A549 (cell line): ENCODE measurements around the gene GRHL3. TPM values are rescaled to one million over a fixed set of nuclear protein-coding genes. Genes with fewer than 3 reads are reported as not detected.
A peak's percentile ranks its signal among the peaks of the same experiment; 100 is the strongest.

ENCODE experiments used
- ATAC-seq, 2 experiments: fragments of 200-7000 bp in 1 of 2; fragments of >200 bp in 1 of 2; cut with Nextera tagmentation in 1 of 2; cut with Tn5 transposase in 1 of 2; 3 replicates each; pipeline versions ENCODE4 v1.8.0 to v1.9.1; 2018 to 2020; ENCODE audit warnings: mild to moderate bottlenecking in 1 of 2, moderate library complexity in 1 of 2
- CTCF ChIA-PET: fragments of 300-600 bp; sonication (Branson Sonifier 250); formaldehyde crosslinking; extraction: SDS; loops from one replicate; lab custom pipeline; 2021; ENCODE audit warnings: antibody characterized with exemption, inconsistent platforms; lab: Yijun Ruan, JAX
- POLR2A ChIA-PET: fragments of 350-600 bp; formaldehyde crosslinking; extraction: SDS; loops from one replicate; lab custom pipeline; 2021; ENCODE audit warnings: antibody characterized with exemption, inconsistent platforms; lab: Yijun Ruan, JAX
- DNase-seq, 2 experiments: peaks; one replicate each; pipeline versions ENCODE4 v3.0.0 to v3.0.0-alpha.2; 2011 to 2016; ENCODE audit warnings: low read depth in 1 of 2, low spot score in 1 of 2
- FAIRE-seq: peaks from 2 replicates; lab custom pipeline; 2011; peaks lifted over from hg19 to GRCh38; lab: Jason Lieb, UNC
- H3K27ac ChIP-seq, 2 experiments: fragments of >200 bp; sonication (Bioruptor Twin); formaldehyde crosslinking; 3 replicates each; pipeline ENCODE4 v1.5.1; 2016 to 2017
- H3K4me1 ChIP-seq: fragments of >200 bp; sonication (Bioruptor Twin); formaldehyde crosslinking; 3 replicates; pipeline ENCODE4 v1.6.1; 2016
- H3K4me2 ChIP-seq: fragments of >200 bp; sonication (Bioruptor Twin); formaldehyde crosslinking; 3 replicates; pipeline ENCODE4 v1.6.1; 2016
- H3K4me3 ChIP-seq: fragments of >200 bp; sonication (Bioruptor Twin); formaldehyde crosslinking; 3 replicates; pipeline ENCODE4 v1.5.1; 2016
- H3K9me3 ChIP-seq: fragments of >200 bp; sonication (Bioruptor Twin); formaldehyde crosslinking; 3 replicates; pipeline ENCODE4 v1.6.1; 2016
- CHD4 ChIP-seq: fragments of 200-600 bp; sonication (generic); IDR thresholded peaks from 2 replicates; pipeline ENCODE4 v1.6.1; 2016; ENCODE audit warnings: antibody characterized with exemption, mild to moderate bottlenecking, borderline replicate concordance
- CTCF ChIP-seq: fragments of >200 bp; sonication (Bioruptor Twin); formaldehyde crosslinking; IDR thresholded peaks from 3 replicates; pipeline ENCODE4 v1.5.1; 2016
- EHMT2 ChIP-seq: fragments of 200-600 bp; sonication (generic); IDR thresholded peaks from 2 replicates; pipeline ENCODE4 v1.6.1; 2016; ENCODE audit warnings: antibody characterized with exemption, low read depth, mild to moderate bottlenecking, moderate library complexity
- HEYL ChIP-seq: fragments of 250-450 bp; sonication (Bioruptor Pico); IDR thresholded peaks from 2 replicates; pipeline ENCODE4 v1.8.0; 2021; ENCODE audit warnings: mild to moderate bottlenecking, moderate library complexity
- HOXB5 ChIP-seq: fragments of 250-450 bp; sonication (Bioruptor Pico); IDR thresholded peaks from 2 replicates; pipeline ENCODE4 v1.5.0; 2020; ENCODE audit warnings: mild to moderate bottlenecking, moderate library complexity
- JUN ChIP-seq, 2 experiments: fragments of >200 bp; sonication (Bioruptor Twin); formaldehyde crosslinking; IDR thresholded peaks; 2 replicates in 1 of 2; 3 replicates in 1 of 2; pipeline ENCODE4 v1.6.1; 2016 to 2017
- JUNB ChIP-seq: fragments of >200 bp; sonication (Bioruptor Twin); formaldehyde crosslinking; IDR thresholded peaks from 2 replicates; pipeline ENCODE4 v1.6.1; 2016
- MAFK ChIP-seq: fragments of 450-650 bp; IDR thresholded peaks from 2 replicates; pipeline ENCODE4 v1.6.1; 2014; ENCODE audit not compliant: partially characterized antibody
- MAX ChIP-seq: IDR thresholded peaks from 2 replicates; pipeline ENCODE4 v1.6.1; 2012
- NFE2L2 ChIP-seq: fragments of 150-350 bp; conservative IDR thresholded peaks from 2 replicates; pipeline ENCODE4 v1.6.1; 2014; ENCODE audit warnings: low read length
- NR3C1 ChIP-seq: fragments of >200 bp; sonication (Bioruptor Twin); formaldehyde crosslinking; IDR thresholded peaks from 3 replicates; pipeline ENCODE4 v1.6.1; 2017
- PHF8 ChIP-seq: fragments of 200-600 bp; sonication (generic); IDR thresholded peaks from 2 replicates; pipeline ENCODE4 v1.6.1; 2016; ENCODE audit warnings: low read depth, mild to moderate bottlenecking, antibody characterized with exemption, moderate library complexity, borderline replicate concordance
- RNF2 ChIP-seq: fragments of 200-600 bp; sonication (generic); IDR thresholded peaks from 2 replicates; pipeline ENCODE4 v1.6.1; 2016; ENCODE audit warnings: low read depth, mild to moderate bottlenecking, antibody characterized with exemption, moderate library complexity, borderline replicate concordance
- SMC3 ChIP-seq: fragments of >200 bp; sonication (Bioruptor Twin); formaldehyde crosslinking; IDR thresholded peaks from 3 replicates; pipeline ENCODE4 v1.6.1; 2018; ENCODE audit warnings: inconsistent platforms
- TFCP2L1 ChIP-seq: fragments of 250-450 bp; sonication (Bioruptor Pico); IDR thresholded peaks from 2 replicates; pipeline ENCODE4 v1.5.0; 2021; ENCODE audit warnings: mild to moderate bottlenecking
- TP53 ChIP-seq: fragments of 250-450 bp; sonication (Bioruptor Pico); IDR thresholded peaks from 2 replicates; pipeline ENCODE4 v1.5.0; 2021; ENCODE audit warnings: mild to moderate bottlenecking, moderate library complexity
- WGBS: methylation state at CpG from one replicate; pipeline ENCODE4 v1.1.6; 2017; ENCODE audit errors: missing lambda C conversion rate; 5-methylcytosine and 5-hydroxymethylcytosine counted together
- polyA plus RNA-seq, 4 experiments: library from polyadenylated mRNA; depleted of rRNA in 3 of 4; stranded (reverse); fragments of >200 nt; fragmentation: RNase III in 1 of 4; extraction: RNeasy Plus Mini Kit Qiagen cat#74134 plus additional on column Dnase treatment in 1 of 4; gene quantifications; 2 replicates in 3 of 4; 3 replicates in 1 of 4; pipeline ENCODE4 v1.2.3, GENCODE V29; 2011 to 2017
- TF ChIP-seq, protein P1 (sequence below): fragments of 200-600 bp; sonication (generic); IDR thresholded peaks from 2 replicates; pipeline ENCODE4 v1.6.1; 2016; ENCODE audit warnings: antibody characterized with exemption, mild to moderate bottlenecking, moderate library complexity
- TF ChIP-seq, protein P2 (sequence below): IDR thresholded peaks from 2 replicates; pipeline ENCODE4 v1.6.1; 2012; ENCODE audit warnings: low read depth, borderline replicate concordance

The GRHL3 gene
- polyA plus RNA-seq, 2 of the 4 experiments (the other 2 are of a cell fraction) = 0.58 to 1.6 TPM

DNA sequence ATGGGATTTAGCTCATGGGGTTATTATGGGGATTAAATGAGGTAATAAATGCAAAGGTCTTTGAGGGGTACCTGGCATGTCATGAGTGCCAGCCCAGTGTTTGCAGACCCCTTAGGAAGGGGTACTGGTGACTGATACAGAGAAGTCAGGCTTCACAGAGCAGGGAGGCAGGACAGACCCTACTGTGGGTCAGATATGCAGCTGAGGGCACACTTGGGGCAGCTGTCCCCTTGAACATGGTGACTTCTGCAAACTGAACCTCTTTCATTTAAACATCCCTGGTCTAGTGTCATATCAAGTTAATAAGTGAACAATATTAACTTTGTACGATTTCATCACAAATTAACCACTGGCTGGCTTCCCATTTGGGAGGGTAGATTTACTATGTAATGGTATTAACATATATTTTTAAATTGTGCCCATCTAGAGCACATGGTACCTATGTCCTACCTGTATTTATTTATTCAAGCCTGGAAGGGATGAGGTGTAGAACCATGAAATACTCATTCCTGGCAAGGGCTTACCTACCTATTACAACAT lies 68.5 kb downstream of the GRHL3 start:
- Histone ChIP-seq H3K4me1 (peaks cover 40% of the 10 kb centered on the region), H3K4me3 (no peak overlapping the region), H3K27ac (peak overlapping the region; percentile 52 to 56; a peak in 4 of 6 replicates), H3K9me3 (no peaks in the 10 kb centered on the region), H3K4me2 (peak overlapping the region; percentile 51)
- FAIRE-seq = no peak
- 7% methylated on average over 1 of the region's 1 CpG for whole genome bisulfite sequencing
- CTCF ChIA-PET = interaction anchor here (23.6 kb wide), 1 partner anchor 192 kb away, joined by 748 read pairs; no protein-coding TSS in a partner anchor
- no peak for ATAC-seq
- TF ChIP-seq JUNB = no peak
- no peak for DNase-seq
- POLR2A ChIA-PET = no interaction called here

DNA sequence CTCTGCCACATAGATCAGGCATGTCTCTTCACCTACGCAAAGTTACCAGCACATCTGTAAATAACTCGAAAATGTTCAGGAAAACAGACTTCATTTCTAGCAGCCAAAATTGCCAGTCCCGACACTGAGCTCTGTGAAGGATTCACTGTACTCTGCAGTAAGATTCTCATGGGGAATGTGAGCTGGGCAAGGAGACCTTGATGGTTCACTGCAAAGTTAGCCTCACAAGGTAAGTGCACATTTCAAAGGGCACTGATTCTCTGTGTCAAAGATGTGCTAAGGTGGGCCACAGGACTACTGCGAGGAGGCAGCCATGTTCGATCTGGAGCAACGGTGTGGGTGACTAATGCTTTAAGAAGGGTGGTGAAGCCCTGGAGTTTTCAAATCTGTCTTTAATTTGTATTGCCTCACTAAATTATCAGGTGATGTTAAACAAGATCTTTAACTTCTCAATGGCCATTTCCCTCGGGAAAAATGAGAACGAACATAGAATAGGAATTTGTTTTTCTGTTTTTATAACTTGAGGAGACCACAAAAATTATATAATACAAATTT lies 69.3 kb downstream of the GRHL3 start:
- Histone ChIP-seq H3K9me3 (no peaks in the 10 kb centered on the region), H3K27ac (peak overlapping the region; percentile 52 to 56; a peak in 4 of 6 replicates), H3K4me1 (peaks cover 42% of the 10 kb centered on the region), H3K4me3 (no peak overlapping the region), H3K4me2 (peak overlapping the region; percentile 51; the same call in 2 of the 3 replicates)
- ChIA-PET POLR2A (no interaction called here), CTCF (interaction anchor here (0.9 to 23.6 kb wide), 2 partner anchors 16 to 193 kb away, joined by 4 to 748 read pairs; no protein-coding TSS in a partner anchor)
- TF ChIP-seq HOXB5 (CRISPR knock-in tag) (no peak), RNF2 (no peak), MAFK (no peak), TFCP2L1 (no peak), TP53 (no peak), JUN (IDR thresholded peaks at IDR 0.05) (no peak), EHMT2 (no peak)
- FAIRE-seq = no peak
- WGBS = 84% methylated on average over 8 of the region's 8 CpGs
- DNase-seq = no peak
- no peak for ATAC-seq

- POLR2A ChIA-PET = no interaction called here
These were observed 70.1 kb downstream of the GRHL3 start for GRCh38 chr1:24389231-24389678.

DNA sequence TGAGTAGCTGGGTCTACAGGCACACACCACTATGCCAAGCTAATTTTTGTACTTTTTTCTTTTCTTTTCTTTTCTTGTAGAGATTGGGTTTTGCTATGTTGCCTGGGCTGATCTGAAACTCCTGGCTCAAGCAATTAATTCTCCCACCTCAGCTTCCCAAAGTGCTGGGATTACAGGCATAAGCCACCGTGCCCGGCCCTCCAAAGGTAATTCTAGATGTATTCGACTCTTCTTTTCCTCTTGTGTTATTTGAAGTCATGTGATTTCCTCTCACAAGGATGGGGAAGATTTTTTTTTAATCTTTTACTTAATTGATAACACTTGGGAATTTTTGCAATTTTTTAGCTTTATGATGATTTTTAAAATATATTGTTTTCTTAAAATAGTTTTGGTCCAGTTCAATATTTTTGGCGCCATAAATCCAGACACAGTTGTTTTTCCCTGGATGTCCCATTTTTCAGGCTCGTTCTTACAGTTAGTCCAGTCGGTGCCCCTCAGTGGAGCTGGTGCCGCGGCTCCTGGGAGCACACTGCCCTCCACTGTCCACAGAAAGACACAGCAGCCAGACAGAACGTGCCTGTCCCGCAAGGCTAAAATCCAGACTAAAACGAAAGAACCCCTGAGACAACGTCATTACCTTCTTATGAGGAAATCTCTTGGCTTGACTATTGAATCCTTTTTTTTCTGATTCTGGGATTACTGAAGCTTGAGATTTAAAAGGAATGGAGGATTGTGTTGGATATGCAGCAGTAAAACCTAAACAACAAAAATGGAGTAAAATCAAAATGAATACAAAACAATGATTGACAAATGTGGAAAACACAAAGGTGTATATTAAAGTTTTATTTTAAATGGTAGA lies 72.0 kb downstream of the GRHL3 start:
- Histone ChIP-seq H3K4me1 (peaks cover 56% of the 10 kb centered on the region), H3K4me2 (peak overlapping the region; percentile 46), H3K9me3 (no peaks in the 10 kb centered on the region), H3K27ac (peak overlapping the region; percentile 65 to 81), H3K4me3 (no peak overlapping the region)
- DNase-seq (peak; percentile 44 to 84), ATAC-seq (peak; percentile 89 to 90; a peak in 5 of 6 replicates), FAIRE-seq (no peak)
- POLR2A ChIA-PET = interaction anchor here (1.3 to 2.1 kb wide), 4 partner anchors 96 to 241 kb away, joined by 3 to 10 read pairs (median 7); no protein-coding TSS in a partner anchor
- 4% methylated on average over 12 of the region's 12 CpGs for WGBS
- CTCF ChIA-PET = interaction anchor here (0.6 to 23.6 kb wide), 83 partner anchors 9 to 623 kb away, joined by 3 to 748 read pairs (median 5); partner anchors contain the start of genes GRHL3, IFNLR1, NIPAL3 and RCAN3
- TF ChIP-seq EHMT2 = no peak
- TF ChIP-seq, protein P1, sequence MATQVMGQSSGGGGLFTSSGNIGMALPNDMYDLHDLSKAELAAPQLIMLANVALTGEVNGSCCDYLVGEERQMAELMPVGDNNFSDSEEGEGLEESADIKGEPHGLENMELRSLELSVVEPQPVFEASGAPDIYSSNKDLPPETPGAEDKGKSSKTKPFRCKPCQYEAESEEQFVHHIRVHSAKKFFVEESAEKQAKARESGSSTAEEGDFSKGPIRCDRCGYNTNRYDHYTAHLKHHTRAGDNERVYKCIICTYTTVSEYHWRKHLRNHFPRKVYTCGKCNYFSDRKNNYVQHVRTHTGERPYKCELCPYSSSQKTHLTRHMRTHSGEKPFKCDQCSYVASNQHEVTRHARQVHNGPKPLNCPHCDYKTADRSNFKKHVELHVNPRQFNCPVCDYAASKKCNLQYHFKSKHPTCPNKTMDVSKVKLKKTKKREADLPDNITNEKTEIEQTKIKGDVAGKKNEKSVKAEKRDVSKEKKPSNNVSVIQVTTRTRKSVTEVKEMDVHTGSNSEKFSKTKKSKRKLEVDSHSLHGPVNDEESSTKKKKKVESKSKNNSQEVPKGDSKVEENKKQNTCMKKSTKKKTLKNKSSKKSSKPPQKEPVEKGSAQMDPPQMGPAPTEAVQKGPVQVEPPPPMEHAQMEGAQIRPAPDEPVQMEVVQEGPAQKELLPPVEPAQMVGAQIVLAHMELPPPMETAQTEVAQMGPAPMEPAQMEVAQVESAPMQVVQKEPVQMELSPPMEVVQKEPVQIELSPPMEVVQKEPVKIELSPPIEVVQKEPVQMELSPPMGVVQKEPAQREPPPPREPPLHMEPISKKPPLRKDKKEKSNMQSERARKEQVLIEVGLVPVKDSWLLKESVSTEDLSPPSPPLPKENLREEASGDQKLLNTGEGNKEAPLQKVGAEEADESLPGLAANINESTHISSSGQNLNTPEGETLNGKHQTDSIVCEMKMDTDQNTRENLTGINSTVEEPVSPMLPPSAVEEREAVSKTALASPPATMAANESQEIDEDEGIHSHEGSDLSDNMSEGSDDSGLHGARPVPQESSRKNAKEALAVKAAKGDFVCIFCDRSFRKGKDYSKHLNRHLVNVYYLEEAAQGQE = no peak
- TF ChIP-seq CHD4 = no peak
- TF ChIP-seq MAFK = no peak
- TF ChIP-seq HEYL (CRISPR knock-in tag) = no peak
- TF ChIP-seq PHF8 = no peak
- TF ChIP-seq MAX = peak; percentile 42
- peak; percentile 96 for TF ChIP-seq SMC3
- peak; percentile 83 for TF ChIP-seq CTCF
- TF ChIP-seq, protein P2, sequence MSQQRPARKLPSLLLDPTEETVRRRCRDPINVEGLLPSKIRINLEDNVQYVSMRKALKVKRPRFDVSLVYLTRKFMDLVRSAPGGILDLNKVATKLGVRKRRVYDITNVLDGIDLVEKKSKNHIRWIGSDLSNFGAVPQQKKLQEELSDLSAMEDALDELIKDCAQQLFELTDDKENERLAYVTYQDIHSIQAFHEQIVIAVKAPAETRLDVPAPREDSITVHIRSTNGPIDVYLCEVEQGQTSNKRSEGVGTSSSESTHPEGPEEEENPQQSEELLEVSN = no peak
- no peak for TF ChIP-seq NR3C1

More at GRCh38 chr1:24389231-24389678, 70.1 kb downstream of the GRHL3 start:
- ATAC-seq = no peak
- peak overlapping the region; percentile 56 to 65; a peak in 5 of 6 replicates for H3K27ac ChIP-seq
- H3K4me3 ChIP-seq = no peak overlapping the region
- CTCF ChIA-PET = interaction anchor here (0.9 to 23.6 kb wide), 2 partner anchors 17 to 194 kb away, joined by 4 to 748 read pairs; no protein-coding TSS in a partner anchor
- no peaks in the 10 kb centered on the region for H3K9me3 ChIP-seq
- H3K4me1 ChIP-seq = peaks cover 50% of the 10 kb centered on the region
- no peak for DNase-seq
- TF ChIP-seq TFCP2L1 (no peak), NFE2L2 (no peak)
- TF ChIP-seq, all 56 proteins: peak for 0
- no peak for FAIRE-seq
- WGBS = 65% methylated on average over 4 of the region's 4 CpGs
- H3K4me2 ChIP-seq = no peak overlapping the region
